ENCODE results near the gene PCDHGB7. TPM values are rescaled to one million over a fixed set of nuclear protein-coding genes. Genes with fewer than 3 reads are reported as not detected.

Gene PCDHGB7
- total and polyA plus RNA-seq, 2 donors (not counting 1 experiment from before 2014, with no cell fraction given): 13.0 to 15.3 TPM

DNA sequence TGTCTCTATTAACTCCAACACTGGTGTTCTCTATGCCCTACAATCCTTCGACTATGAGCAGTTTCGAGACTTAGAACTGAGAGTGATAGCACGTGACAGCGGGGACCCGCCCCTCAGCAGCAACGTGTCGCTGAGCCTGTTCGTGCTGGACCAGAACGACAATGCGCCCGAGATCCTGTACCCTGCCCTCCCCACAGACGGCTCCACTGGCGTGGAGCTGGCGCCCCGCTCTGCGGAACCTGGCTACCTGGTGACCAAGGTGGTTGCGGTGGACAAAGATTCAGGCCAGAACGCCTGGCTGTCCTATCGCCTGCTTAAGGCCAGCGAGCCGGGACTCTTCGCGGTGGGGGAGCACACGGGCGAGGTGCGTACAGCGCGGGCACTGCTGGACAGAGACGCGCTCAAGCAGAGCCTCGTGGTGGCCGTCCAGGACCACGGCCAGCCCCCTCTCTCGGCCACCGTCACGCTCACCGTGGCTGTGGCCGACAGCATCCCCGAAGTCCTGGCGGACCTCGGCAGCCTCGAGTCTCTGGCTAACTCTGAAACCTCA is 5.3 kb downstream of the PCDHGB7 start:
- Histone ChIP-seq H3K27ac (ENCODE audit: insufficient read depth, low read length) (no peak overlapping the region), H3K9ac (ENCODE audit: insufficient read depth, low read length) (no peak overlapping the region), H3K79me2 (ENCODE audit: control insufficient read depth, insufficient read depth, low read length) (no peaks in the 10 kb centered on the region), H2AFZ (ENCODE audit: low read length) (no peak overlapping the region), H3K4me2 (ENCODE audit: extremely low read depth, insufficient read depth, low read length) (peak overlapping the region; percentile 3), H4K20me1 (ENCODE audit: control insufficient read depth, extremely low read depth, insufficient read depth, low read length) (no peaks in the 10 kb centered on the region), H3K27me3 (ENCODE audit: control insufficient read depth, insufficient read depth, low read length) (no peaks in the 10 kb centered on the region), H3K4me3 (replicated peaks in 1 of 4; ENCODE audit: control extremely low read depth in 1 of 4, insufficient read depth in 1 of 4, low read depth in 3 of 4, low read length in 4 of 4) (no peak overlapping the region), H3K4me1 (ENCODE audit: control insufficient read depth, extremely low read depth, insufficient read depth, low read length) (no peaks in the 10 kb centered on the region), H3K36me3 (ENCODE audit: control insufficient read depth, insufficient read depth, low read length) (peaks cover 4% of the 10 kb centered on the region), H3K9me3 (ENCODE audit: control insufficient read depth, insufficient read depth, low read depth, low read length) (peaks cover 17% of the 10 kb centered on the region)
- DNase-seq (ENCODE audit: low read depth in 2 of 2): no peak
- no peak for TF ChIP-seq EZH2 (IDR thresholded peaks at IDR 0.05; ENCODE audit: low read length, missing control alignments)
- TF ChIP-seq, protein P1, sequence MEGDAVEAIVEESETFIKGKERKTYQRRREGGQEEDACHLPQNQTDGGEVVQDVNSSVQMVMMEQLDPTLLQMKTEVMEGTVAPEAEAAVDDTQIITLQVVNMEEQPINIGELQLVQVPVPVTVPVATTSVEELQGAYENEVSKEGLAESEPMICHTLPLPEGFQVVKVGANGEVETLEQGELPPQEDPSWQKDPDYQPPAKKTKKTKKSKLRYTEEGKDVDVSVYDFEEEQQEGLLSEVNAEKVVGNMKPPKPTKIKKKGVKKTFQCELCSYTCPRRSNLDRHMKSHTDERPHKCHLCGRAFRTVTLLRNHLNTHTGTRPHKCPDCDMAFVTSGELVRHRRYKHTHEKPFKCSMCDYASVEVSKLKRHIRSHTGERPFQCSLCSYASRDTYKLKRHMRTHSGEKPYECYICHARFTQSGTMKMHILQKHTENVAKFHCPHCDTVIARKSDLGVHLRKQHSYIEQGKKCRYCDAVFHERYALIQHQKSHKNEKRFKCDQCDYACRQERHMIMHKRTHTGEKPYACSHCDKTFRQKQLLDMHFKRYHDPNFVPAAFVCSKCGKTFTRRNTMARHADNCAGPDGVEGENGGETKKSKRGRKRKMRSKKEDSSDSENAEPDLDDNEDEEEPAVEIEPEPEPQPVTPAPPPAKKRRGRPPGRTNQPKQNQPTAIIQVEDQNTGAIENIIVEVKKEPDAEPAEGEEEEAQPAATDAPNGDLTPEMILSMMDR (conservative IDR thresholded peaks at IDR 0.05 in 1 of 2, IDR thresholded peaks at IDR 0.05 in 1 of 2; ENCODE audit: low read depth in 1 of 2, low read length in 2 of 2): no peak

DNA sequence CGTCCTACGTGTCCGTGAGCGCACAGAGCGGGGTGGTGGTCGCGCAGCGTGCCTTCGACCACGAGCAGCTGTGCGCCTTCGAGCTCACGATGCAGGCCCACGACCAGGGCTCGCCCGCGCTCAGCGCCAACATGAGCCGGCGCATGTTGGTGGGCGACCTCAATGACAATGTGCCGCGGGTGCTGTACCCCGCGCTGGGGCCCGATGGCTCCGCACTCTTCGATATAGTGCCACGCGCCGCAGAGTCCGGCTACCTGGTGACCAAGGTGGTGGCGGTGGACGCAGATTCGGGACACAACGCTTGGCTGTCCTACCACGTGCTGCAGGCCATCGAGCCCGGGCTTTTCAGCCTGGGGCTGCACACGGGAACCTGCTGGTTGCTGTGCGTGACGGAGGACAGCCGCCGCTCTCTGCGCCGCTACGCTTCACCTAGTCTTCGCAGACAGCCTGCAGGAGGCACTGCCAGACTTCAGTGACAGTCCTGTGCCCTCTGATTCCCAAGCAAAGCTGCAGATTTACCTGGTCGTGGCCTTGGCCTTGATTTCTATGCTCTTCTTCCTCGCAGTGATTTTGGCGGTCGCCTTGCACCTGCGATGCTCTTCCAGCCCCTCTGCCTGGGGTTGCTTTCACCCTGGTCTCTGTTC is 10.4 kb downstream of the PCDHGB7 start:
- no peaks in the 10 kb centered on the region for H4K20me1 ChIP-seq (ENCODE audit: control insufficient read depth, extremely low read depth, insufficient read depth, low read length)
- peaks cover 2% of the 10 kb centered on the region for H3K36me3 ChIP-seq (ENCODE audit: control insufficient read depth, insufficient read depth, low read length)
- no peaks in the 10 kb centered on the region for H3K27me3 ChIP-seq (ENCODE audit: control insufficient read depth, insufficient read depth, low read length)
- DNase-seq (ENCODE audit: low read depth in 2 of 2): no peak
- H3K27ac ChIP-seq (ENCODE audit: insufficient read depth, low read length): no peak overlapping the region
- TF ChIP-seq, protein P1 (conservative IDR thresholded peaks at IDR 0.05 in 1 of 2, IDR thresholded peaks at IDR 0.05 in 1 of 2; ENCODE audit: low read depth in 1 of 2, low read length in 2 of 2): no peak
- TF ChIP-seq EZH2 (IDR thresholded peaks at IDR 0.05; ENCODE audit: low read length, missing control alignments): no peak
- no peak overlapping the region for H3K4me2 ChIP-seq (ENCODE audit: extremely low read depth, insufficient read depth, low read length)
- H3K9me3 ChIP-seq (ENCODE audit: control insufficient read depth, insufficient read depth, low read depth, low read length): peaks cover 8% of the 10 kb centered on the region
- H3K4me3 ChIP-seq (replicated peaks in 1 of 4; ENCODE audit: control extremely low read depth in 1 of 4, insufficient read depth in 1 of 4, low read depth in 3 of 4, low read length in 4 of 4): no peak overlapping the region
- no peak overlapping the region for H2AFZ ChIP-seq (ENCODE audit: low read length)
- no peaks in the 10 kb centered on the region for H3K4me1 ChIP-seq (ENCODE audit: control insufficient read depth, extremely low read depth, insufficient read depth, low read length)
- peaks cover 2% of the 10 kb centered on the region for H3K79me2 ChIP-seq (ENCODE audit: control insufficient read depth, insufficient read depth, low read length)
- no peak overlapping the region for H3K9ac ChIP-seq (ENCODE audit: insufficient read depth, low read length)

DNA sequence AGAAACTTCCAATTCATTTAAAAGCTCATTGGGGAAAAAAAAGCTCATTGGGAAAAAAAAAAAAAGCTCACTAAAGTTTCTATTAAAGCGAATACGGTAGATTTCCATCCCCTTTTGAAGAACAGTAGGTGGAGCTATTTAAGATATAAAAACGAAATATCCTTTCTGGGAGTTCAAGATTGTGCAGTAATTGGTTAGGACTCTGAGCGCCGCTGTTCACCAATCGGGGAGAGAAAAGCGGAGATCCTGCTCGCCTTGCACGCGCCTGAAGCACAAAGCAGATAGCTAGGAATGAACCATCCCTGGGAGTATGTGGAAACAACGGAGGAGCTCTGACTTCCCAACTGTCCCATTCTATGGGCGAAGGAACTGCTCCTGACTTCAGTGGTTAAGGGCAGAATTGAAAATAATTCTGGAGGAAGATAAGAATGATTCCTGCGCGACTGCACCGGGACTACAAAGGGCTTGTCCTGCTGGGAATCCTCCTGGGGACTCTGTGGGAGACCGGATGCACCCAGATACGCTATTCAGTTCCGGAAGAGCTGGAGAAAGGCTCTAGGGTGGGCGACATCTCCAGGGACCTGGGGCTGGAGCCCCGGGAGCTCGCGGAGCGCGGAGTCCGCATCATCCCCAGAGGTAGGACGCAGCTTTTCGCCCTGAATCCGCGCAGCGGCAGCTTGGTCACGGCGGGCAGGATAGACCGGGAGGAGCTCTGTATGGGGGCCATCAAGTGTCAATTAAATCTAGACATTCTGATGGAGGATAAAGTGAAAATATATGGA is 13.0 kb downstream of the PCDHGB7 start, which contains the start of gene PCDHGA12:
PCDHGA12 (plus strand) TSS at position 176 of the 782 bp plus-strand sequence; CDS start at position 429, 253 bp downstream.
- H3K4me2 ChIP-seq (ENCODE audit: extremely low read depth, insufficient read depth, low read length): peak within 1 kb of the TSS; percentile 61
- peak; percentile 82 to 94 for DNase-seq (ENCODE audit: low read depth in 2 of 2)
- H3K27ac ChIP-seq (ENCODE audit: insufficient read depth, low read length): peak within 1 kb of the TSS; percentile 59

More for the DNA sequence above, 13.0 kb downstream of the PCDHGB7 start, which contains the start of gene PCDHGA12:
- H3K9me3 ChIP-seq (ENCODE audit: control insufficient read depth, insufficient read depth, low read depth, low read length): peaks cover 8% of the 10 kb centered on the region
- peaks cover 2% of the 10 kb centered on the region for H3K79me2 ChIP-seq (ENCODE audit: control insufficient read depth, insufficient read depth, low read length)
- TF ChIP-seq, protein P1 (conservative IDR thresholded peaks at IDR 0.05 in 1 of 2, IDR thresholded peaks at IDR 0.05 in 1 of 2; ENCODE audit: low read depth in 1 of 2, low read length in 2 of 2): peak; percentile 69 to 72
- TF ChIP-seq EZH2 (IDR thresholded peaks at IDR 0.05; ENCODE audit: low read length, missing control alignments): no peak
- no peaks in the 10 kb centered on the region for H3K4me1 ChIP-seq (ENCODE audit: control insufficient read depth, extremely low read depth, insufficient read depth, low read length)
- peak within 1 kb of the TSS; percentile 15 to 58 (median 44) for H3K4me3 ChIP-seq (replicated peaks in 1 of 4; ENCODE audit: control extremely low read depth in 1 of 4, insufficient read depth in 1 of 4, low read depth in 3 of 4, low read length in 4 of 4)
- H2AFZ ChIP-seq (ENCODE audit: low read length): peak within 1 kb of the TSS; percentile 6
- no peaks in the 10 kb centered on the region for H3K27me3 ChIP-seq (ENCODE audit: control insufficient read depth, insufficient read depth, low read length)
- H3K36me3 ChIP-seq (ENCODE audit: control insufficient read depth, insufficient read depth, low read length): peaks cover 2% of the 10 kb centered on the region
- peak within 1 kb of the TSS; percentile 44 for H3K9ac ChIP-seq (ENCODE audit: insufficient read depth, low read length)
- H4K20me1 ChIP-seq (ENCODE audit: control insufficient read depth, extremely low read depth, insufficient read depth, low read length): no peaks in the 10 kb centered on the region
